GM12892 (cell line): Measurements from ENCODE around the gene C1orf167.
A peak's percentile ranks its signal among the peaks of the same experiment; 100 is the strongest.

Source experiments
- DNase-seq: peaks from one replicate; pipeline ENCODE4 v3.0.0; 2011; ENCODE audit not compliant: insufficient read length
- FAIRE-seq: peaks from 2 replicates; lab custom pipeline; 2011; peaks lifted over from hg19 to GRCh38; lab: Jason Lieb, UNC
- POLR2A ChIP-seq: IDR thresholded peaks from 2 replicates; pipeline ENCODE4 v1.6.1; 2011; ENCODE audit warnings: low read depth, low read length, control low read depth
- POLR2AphosphoS5 ChIP-seq: IDR thresholded peaks from 2 replicates; pipeline ENCODE4 v1.6.1; 2011; ENCODE audit warnings: low read depth, low read length, control low read depth
- TAF1 ChIP-seq: IDR thresholded peaks from 2 replicates; pipeline ENCODE4 v1.6.1; 2011; ENCODE audit warnings: low read depth, mild to moderate bottlenecking, control low read depth, low read length, borderline replicate concordance

The C1orf167 gene

DNA sequence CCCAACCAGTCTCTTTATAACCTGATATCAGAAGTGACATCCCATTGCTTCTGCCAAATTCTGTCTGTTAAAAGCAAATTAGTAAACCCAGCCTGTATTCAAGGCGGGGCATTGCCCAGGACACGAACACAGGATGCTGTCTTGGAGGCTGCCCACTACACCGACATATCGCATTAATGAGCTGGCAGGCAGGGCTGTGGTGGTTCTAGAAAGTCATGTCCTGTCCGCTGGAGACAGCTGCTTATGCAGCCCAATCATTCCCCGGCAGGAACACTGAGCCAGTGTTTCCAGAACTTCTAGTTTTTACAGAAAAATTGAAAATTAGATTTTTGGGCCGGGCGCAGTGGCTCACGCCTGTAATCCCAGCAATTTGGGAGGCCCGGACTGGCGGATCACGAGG is 19.3 kb downstream of the C1orf167 start:
- TF ChIP-seq POLR2A: no peak
- no peak for TF ChIP-seq TAF1
- TF ChIP-seq POLR2AphosphoS5: no peak
- no peak for FAIRE-seq
- DNase-seq: no peak

GRCh38 chr1:11782127-11782708 is 20.2 kb downstream of the C1orf167 start:
- TF ChIP-seq POLR2AphosphoS5 (no peak), TAF1 (no peak), POLR2A (no peak)
- DNase-seq (no peak), FAIRE-seq (no peak)

- FAIRE-seq (no peak), DNase-seq (no peak)
- TF ChIP-seq TAF1 (no peak), POLR2A (no peak), POLR2AphosphoS5 (no peak)
Observed at GRCh38 chr1:11783556-11783955, 21.6 kb downstream of the C1orf167 start.

DNA sequence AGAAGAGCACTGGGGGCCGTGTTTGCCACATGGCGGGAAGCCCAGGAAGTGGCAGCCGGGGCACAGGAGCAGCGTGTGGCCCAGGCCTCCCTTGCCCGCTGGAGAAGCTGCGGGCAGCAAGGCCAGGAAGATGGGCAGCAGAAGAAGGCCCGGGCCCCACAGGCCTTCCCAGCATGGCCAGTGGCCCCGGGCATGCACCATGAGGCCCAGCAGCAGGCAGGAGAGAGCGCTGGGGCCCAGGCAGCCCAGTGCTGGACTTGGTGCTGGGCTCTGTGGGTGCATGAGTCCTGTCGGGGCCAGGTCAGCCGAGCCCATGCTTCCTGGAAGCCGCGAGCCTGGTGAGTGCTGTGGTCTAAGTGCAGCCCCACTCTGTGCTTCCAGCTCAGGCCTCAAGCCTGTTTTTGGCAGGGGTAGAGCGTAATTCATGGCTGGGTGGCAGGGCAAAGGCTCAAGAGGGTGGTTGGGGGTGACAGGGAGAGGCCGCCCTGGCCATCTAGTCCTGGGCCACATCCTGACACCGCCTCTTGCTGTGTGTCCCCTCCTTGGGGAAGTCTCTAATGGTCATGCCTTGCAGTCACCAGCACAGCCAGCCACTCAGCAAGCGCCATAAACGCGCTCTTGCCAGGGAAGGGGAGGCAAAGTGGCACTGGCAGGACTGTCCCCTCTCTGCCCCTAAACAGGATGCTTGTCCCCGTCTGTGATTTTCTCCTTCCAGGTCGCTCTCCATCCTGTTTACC is 22.4 kb downstream of the C1orf167 start:
- TF ChIP-seq POLR2A (no peak), POLR2AphosphoS5 (no peak)
- FAIRE-seq: no peak
- DNase-seq: no peak

- no peak for TF ChIP-seq POLR2A
- TF ChIP-seq POLR2AphosphoS5: no peak
- TF ChIP-seq TAF1: no peak
- FAIRE-seq (peak; percentile 57), DNase-seq (peak; percentile 74)
Observed at GRCh38 chr1:11784993-11785769, 23.2 kb downstream of the C1orf167 start.

GRCh38 chr1:11786168-11786567 is 24.2 kb downstream of the C1orf167 start:
- no peak for DNase-seq
- no peak for TF ChIP-seq POLR2AphosphoS5
- no peak for TF ChIP-seq POLR2A
- TF ChIP-seq TAF1: no peak
- FAIRE-seq: no peak

DNA sequence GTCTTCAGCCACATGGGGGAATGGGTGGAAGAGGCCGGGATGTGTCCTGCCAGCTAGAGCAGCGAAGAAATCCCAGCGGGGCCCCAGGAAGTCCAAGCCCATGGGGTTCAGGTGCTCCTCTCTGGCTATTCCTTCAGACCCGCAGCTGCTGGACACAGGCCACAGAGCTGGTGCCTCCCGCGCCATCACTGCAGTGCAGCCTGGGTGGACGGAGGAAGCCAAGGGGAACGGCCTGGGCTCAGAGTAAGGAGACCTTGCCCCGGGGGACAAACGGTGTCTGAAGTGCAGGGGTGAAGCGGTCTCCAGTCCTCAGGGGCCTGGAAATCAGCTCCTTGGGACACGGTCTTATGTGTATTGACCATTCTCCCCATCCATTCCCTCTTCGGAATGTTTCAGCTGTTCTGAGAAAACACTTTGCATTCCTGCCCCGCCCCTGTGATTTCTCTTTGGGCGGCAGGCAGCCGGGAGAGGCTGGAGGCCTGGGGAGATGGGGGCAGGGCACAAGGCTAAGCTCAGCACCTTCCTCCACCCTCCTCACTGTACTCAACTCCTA is 25.3 kb downstream of the C1orf167 start:
- TF ChIP-seq POLR2AphosphoS5 (no peak), POLR2A (no peak)
- FAIRE-seq: no peak
- DNase-seq: no peak

DNA sequence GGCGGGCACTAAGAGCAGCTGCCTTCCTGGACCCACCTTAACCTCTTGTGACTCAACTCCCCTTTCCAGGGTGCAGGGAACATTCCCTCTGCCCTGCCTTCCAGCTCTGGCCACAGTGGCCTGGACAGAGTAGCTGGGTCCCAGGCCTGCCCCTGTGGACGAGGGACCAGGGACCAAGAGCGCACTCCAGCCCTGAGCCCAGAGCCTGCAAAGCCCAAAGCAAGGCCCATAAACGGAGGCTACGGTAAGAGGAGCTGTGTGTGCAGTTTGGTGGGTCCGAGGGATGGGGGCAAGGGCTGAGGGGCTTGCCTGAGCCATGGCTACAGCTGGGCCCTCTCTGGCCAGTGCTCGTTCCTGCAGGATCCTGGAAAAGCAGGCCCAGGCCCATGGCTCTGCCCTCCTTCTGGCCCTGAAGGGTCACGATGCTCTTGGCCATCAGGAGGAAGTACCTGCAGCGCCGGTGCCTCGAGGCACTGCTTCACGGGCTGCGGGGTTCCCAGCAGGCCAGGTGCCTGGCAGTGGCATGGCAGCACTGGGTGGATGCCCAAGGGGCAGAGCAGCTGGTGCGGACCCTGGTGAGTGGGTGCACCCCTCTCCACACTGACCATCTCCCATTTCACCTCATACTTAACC is 25.9 kb downstream of the C1orf167 start:
- no peak for FAIRE-seq
- no peak for DNase-seq
- TF ChIP-seq POLR2AphosphoS5 (no peak), POLR2A (no peak), TAF1 (no peak)

GRCh38 chr1:11788549-11789053 is 26.6 kb downstream of the C1orf167 start:
- no peak for DNase-seq
- TF ChIP-seq POLR2AphosphoS5: no peak
- no peak for TF ChIP-seq POLR2A
- no peak for TF ChIP-seq TAF1
- FAIRE-seq: no peak

- TF ChIP-seq POLR2AphosphoS5 (no peak), POLR2A (no peak), TAF1 (no peak)
- no peak for DNase-seq
- FAIRE-seq: no peak
Observed at GRCh38 chr1:11789126-11790067, 27.4 kb downstream of the C1orf167 start.
